ENCODE measurements around the gene TSPAN9.

Gene TSPAN9

GRCh38 chr12:3250576-3250975 lies 173.4 kb downstream of the TSPAN9 start:
- no peak for TF ChIP-seq CTCF (IDR thresholded peaks at IDR 0.05; ENCODE audit: control insufficient read depth, extremely low read depth, insufficient read depth)
- H3K4me3 ChIP-seq (ENCODE audit: low read depth, low read length) = no peak overlapping the region
- DNase-seq (ENCODE audit: low read depth) = no peak

GRCh38 chr12:3251067-3251466 lies 173.9 kb downstream of the TSPAN9 start:
- DNase-seq (ENCODE audit: low read depth) = no peak
- no peak for TF ChIP-seq CTCF (IDR thresholded peaks at IDR 0.05; ENCODE audit: control insufficient read depth, extremely low read depth, insufficient read depth)
- H3K4me3 ChIP-seq (ENCODE audit: low read depth, low read length) = no peak overlapping the region

- H3K4me3 ChIP-seq (ENCODE audit: low read depth, low read length) = no peak overlapping the region
- no peak for DNase-seq (ENCODE audit: low read depth)
- TF ChIP-seq CTCF (IDR thresholded peaks at IDR 0.05; ENCODE audit: control insufficient read depth, extremely low read depth, insufficient read depth) = no peak
Measured at GRCh38 chr12:3251691-3252090, 174.5 kb downstream of the TSPAN9 start.

- no peak for DNase-seq (ENCODE audit: low read depth)
- no peak for TF ChIP-seq CTCF (IDR thresholded peaks at IDR 0.05; ENCODE audit: control insufficient read depth, extremely low read depth, insufficient read depth)
- no peak overlapping the region for H3K4me3 ChIP-seq (ENCODE audit: low read depth, low read length)
Measured at GRCh38 chr12:3252450-3252891, 175.3 kb downstream of the TSPAN9 start.

- TF ChIP-seq CTCF (IDR thresholded peaks at IDR 0.05; ENCODE audit: control insufficient read depth, extremely low read depth, insufficient read depth) = no peak
- H3K4me3 ChIP-seq (ENCODE audit: low read depth, low read length) = no peak overlapping the region
- no peak for DNase-seq (ENCODE audit: low read depth)
Measured at GRCh38 chr12:3253682-3254275, 176.6 kb downstream of the TSPAN9 start.

- no peak for DNase-seq (ENCODE audit: low read depth)
- H3K4me3 ChIP-seq (ENCODE audit: low read depth, low read length) = no peak overlapping the region
- no peak for TF ChIP-seq CTCF (IDR thresholded peaks at IDR 0.05; ENCODE audit: control insufficient read depth, extremely low read depth, insufficient read depth)
Measured at GRCh38 chr12:3255057-3255456, 177.9 kb downstream of the TSPAN9 start.

GRCh38 chr12:3256103-3256631 lies 179.0 kb downstream of the TSPAN9 start:
- no peak for TF ChIP-seq CTCF (IDR thresholded peaks at IDR 0.05; ENCODE audit: control insufficient read depth, extremely low read depth, insufficient read depth)
- H3K4me3 ChIP-seq (ENCODE audit: low read depth, low read length) = no peak overlapping the region
- no peak for DNase-seq (ENCODE audit: low read depth)

All from LNCaP clone FGC (cell line).